Cardiac fibroblast (primary cell): ENCODE data around the gene FOXD2.

ENCODE experiments used
- DNase-seq, 2 donors: peaks; one replicate each; pipeline versions ENCODE4 v3.0.0 to v3.0.0-alpha.2; 2010; ENCODE audit warnings: low read depth in 2 of 2
- H3K4me3 ChIP-seq, 2 donors: replicated peaks in 1 of 2; 1 replicate in 1 of 2; 2 replicates in 1 of 2; pipeline ENCODE4 v1.5.1; 2011; ENCODE audit warnings: low read depth in 2 of 2, low read length in 2 of 2, mild to moderate bottlenecking in 2 of 2, moderate library complexity in 1 of 2
- CTCF ChIP-seq: IDR thresholded peaks from one replicate; pipeline ENCODE4 v1.5.1; 2011; ENCODE audit warnings: low read depth, mild to moderate bottlenecking, low read length, inconsistent platforms

The FOXD2 gene

GRCh38 chr1:47443530-47444296 lies 5.9 kb downstream of the FOXD2 start:
- no peak for DNase-seq
- no peak overlapping the region for H3K4me3 ChIP-seq
- no peak for TF ChIP-seq CTCF

DNA sequence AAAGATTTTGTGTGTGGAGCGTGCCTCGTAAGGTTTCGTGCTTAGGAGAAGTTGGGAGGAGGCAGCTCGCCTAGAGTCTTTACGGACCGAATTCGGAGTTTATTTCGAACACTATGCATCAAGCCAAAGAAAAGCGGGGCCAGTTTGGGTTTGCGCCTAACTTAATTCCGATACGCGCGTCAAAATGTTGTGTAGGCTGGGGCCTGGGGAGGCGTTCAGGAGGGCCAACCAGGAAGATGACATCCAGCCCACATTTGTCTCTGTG lies 6.4 kb downstream of the FOXD2 start:
- no peak for TF ChIP-seq CTCF
- no peak overlapping the region for H3K4me3 ChIP-seq
- no peak for DNase-seq

GRCh38 chr1:47444562-47445465 lies 7.0 kb downstream of the FOXD2 start:
- peak in 1 of 2 donors; percentile 27 for DNase-seq
- no peak for TF ChIP-seq CTCF
- no peak overlapping the region for H3K4me3 ChIP-seq

- DNase-seq = no peak
- no peak overlapping the region for H3K4me3 ChIP-seq
- TF ChIP-seq CTCF = no peak
Observed at GRCh38 chr1:47445823-47446550, 8.1 kb downstream of the FOXD2 start.

DNA sequence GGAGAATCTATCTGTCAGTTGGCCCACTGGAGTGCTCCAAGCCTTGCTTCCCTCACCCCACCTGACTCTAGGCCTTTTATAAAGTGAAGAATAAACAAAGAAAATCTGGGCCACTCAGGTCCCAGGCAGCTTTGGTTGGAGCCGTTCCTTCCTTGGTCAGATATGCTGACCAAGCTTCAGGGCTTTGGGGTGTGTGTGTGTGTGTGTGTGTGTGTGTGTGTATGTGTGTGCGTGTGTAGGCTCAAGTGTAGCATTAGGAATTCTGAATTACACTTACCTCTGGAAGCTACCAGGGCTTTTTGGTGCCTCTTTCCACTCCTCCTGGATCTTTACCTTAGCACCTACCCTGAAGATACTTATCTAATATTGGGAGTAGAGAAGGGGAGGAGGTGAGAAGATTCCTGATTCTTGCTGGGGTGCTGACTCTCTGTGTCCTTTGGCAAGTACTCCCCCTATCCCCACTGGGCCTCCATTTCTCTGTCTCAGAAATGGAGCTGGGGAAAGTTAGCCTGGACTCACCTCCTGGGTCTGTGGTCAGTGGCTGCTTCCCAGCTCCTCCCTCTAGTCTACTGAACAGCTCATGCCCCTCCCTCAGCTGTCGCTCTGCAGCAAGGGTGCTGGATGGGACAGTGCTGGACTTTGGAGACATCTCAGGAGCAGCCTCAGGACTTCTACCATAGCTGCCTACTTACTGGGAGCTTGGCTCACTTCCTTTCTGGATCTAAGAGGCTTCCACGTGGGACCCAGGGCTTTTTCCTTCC lies 10.8 kb downstream of the FOXD2 start:
- DNase-seq = no peak
- TF ChIP-seq CTCF = no peak
- H3K4me3 ChIP-seq = no peak overlapping the region
